SK-N-MC (cell line): ENCODE data around the gene C3orf22.

Source experiments
- DNase-seq: peaks from one replicate; pipeline ENCODE4 v3.0.0-alpha.2; 2011; ENCODE audit warnings: low read depth, low spot score
- H3K27ac ChIP-seq: fragments of 200-600 bp; sonication (generic); 2 replicates; pipeline ENCODE4 v1.5.1; 2016; ENCODE audit warnings: mixed run types
- H3K36me3 ChIP-seq: fragments of 200-600 bp; sonication (generic); 2 replicates; pipeline ENCODE4 v1.6.1; 2017; ENCODE audit warnings: antibody characterized with exemption, low read length, mixed read lengths; ENCODE audit not compliant: insufficient read depth
- H3K4me3 ChIP-seq: fragments of 200-600 bp; sonication (generic); 2 replicates; pipeline ENCODE4 v1.5.1; 2016
- H3K9ac ChIP-seq: fragments of 200-600 bp; sonication (generic); 2 replicates; pipeline ENCODE4 v1.8.0; 2017; ENCODE audit warnings: mixed run types, mixed read lengths; ENCODE audit not compliant: insufficient read length
- H3K9me3 ChIP-seq: fragments of 200-600 bp; sonication (generic); 2 replicates; pipeline ENCODE4 v1.6.1; 2017; ENCODE audit warnings: low read depth, mild to moderate bottlenecking, antibody characterized with exemption, low read length, moderate library complexity, mixed read lengths
- EZH2 ChIP-seq: fragments of 200-600 bp; sonication (generic); IDR thresholded peaks from one replicate; pipeline ENCODE4 v1.6.1; 2017; ENCODE audit warnings: antibody characterized with exemption
- FOXP2 ChIP-seq: optimal IDR thresholded peaks from 2 replicates; pipeline ENCODE3; 2011; ENCODE audit warnings: mild to moderate bottlenecking, moderate library complexity; ENCODE audit not compliant: insufficient read depth; ENCODE audit errors: extremely low read length, control extremely low read depth
- POLR2AphosphoS5 ChIP-seq: IDR thresholded peaks from 2 replicates; pipeline ENCODE4 v1.6.1; 2012; ENCODE audit warnings: mild to moderate bottlenecking, low read depth, low read length, borderline replicate concordance

Gene C3orf22

GRCh38 chr3:126548556-126549466, 9.9 kb downstream of the C3orf22 start:
- no peaks in the 10 kb centered on the region for H3K9me3 ChIP-seq
- H3K27ac ChIP-seq: no peak overlapping the region
- TF ChIP-seq EZH2: no peak
- no peaks in the 10 kb centered on the region for H3K36me3 ChIP-seq
- no peak overlapping the region for H3K4me3 ChIP-seq
- H3K9ac ChIP-seq: no peak overlapping the region
- DNase-seq: no peak

- Histone ChIP-seq H3K9me3 (no peaks in the 10 kb centered on the region), H3K27ac (no peak overlapping the region), H3K9ac (no peak overlapping the region), H3K36me3 (no peaks in the 10 kb centered on the region), H3K4me3 (no peak overlapping the region)
- TF ChIP-seq EZH2: no peak
- TF ChIP-seq FOXP2: no peak
- no peak for TF ChIP-seq POLR2AphosphoS5
- no peak for DNase-seq
Measured at GRCh38 chr3:126547721-126548120, 11.0 kb downstream of the C3orf22 start.

DNA sequence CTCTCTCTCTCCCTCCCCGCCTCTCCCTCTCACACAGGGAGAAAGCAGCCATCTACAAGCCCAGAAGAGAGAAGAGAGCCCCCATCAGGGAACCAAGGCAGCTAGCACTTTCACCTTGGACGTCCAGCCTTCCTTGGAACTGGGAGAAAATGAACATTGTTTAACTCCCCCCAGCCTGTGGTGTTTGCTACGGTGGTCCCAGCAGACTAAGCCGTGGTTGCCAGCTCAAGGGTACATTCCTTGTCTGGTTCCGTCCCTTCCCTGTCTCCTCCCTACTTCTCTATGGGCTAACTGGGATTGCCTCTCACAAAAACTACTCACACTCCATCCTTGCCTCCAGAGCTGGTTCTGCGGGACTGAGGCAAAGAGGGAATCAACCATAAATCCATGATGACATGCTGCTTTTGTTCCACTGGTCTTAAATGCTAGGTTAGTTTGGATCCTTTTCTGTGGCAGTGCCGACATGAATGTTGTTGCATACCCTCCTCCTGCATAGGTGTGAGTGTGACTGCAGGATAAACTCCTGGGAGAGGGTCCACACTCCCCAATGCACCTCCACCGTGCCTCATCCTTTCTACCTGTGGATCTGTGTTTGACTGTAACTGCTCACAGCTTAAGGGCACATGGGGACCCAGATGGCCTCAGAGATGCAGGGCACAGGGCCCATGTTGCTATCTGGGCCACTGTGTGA, 12.0 kb downstream of the C3orf22 start:
- H3K4me3 ChIP-seq: no peak overlapping the region
- no peak for TF ChIP-seq FOXP2
- no peak for TF ChIP-seq POLR2AphosphoS5
- no peak for TF ChIP-seq EZH2

DNA sequence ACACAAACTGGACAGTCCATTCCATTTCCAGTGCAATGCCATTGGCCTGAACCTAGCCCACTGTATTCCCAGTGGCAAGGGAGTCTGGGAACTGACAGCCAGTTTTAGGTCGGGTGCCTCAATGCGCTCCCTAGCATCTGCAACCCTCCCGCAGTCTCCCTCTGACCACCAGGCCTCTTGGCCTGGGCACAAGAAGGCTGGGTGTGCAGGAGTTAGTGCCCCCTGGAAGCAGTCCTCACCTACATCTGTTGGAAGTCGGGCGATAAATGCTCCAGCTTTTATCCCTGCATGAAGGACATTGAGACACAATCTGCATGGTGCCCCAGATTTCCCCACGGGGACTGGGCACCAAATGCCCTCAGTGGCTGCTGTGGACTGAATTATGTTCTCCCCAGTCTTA, 12.7 kb downstream of the C3orf22 start:
- H3K9me3 ChIP-seq: no peaks in the 10 kb centered on the region
- DNase-seq: no peak
- no peak overlapping the region for H3K27ac ChIP-seq
- no peaks in the 10 kb centered on the region for H3K36me3 ChIP-seq
- TF ChIP-seq FOXP2 (no peak), EZH2 (no peak), POLR2AphosphoS5 (no peak)
- H3K4me3 ChIP-seq: no peak overlapping the region
- no peak overlapping the region for H3K9ac ChIP-seq

More for the DNA sequence above, 12.0 kb downstream of the C3orf22 start:
- no peaks in the 10 kb centered on the region for H3K9me3 ChIP-seq
- no peak for DNase-seq
- H3K9ac ChIP-seq: no peak overlapping the region
- no peaks in the 10 kb centered on the region for H3K36me3 ChIP-seq
- no peak overlapping the region for H3K27ac ChIP-seq

- Histone ChIP-seq H3K9me3 (no peaks in the 10 kb centered on the region), H3K9ac (no peak overlapping the region), H3K4me3 (no peak overlapping the region), H3K36me3 (no peaks in the 10 kb centered on the region), H3K27ac (no peak overlapping the region)
- DNase-seq: no peak
- TF ChIP-seq EZH2 (no peak), POLR2AphosphoS5 (no peak), FOXP2 (no peak)
Measured at GRCh38 chr3:126545544-126545943, 13.2 kb downstream of the C3orf22 start.

DNA sequence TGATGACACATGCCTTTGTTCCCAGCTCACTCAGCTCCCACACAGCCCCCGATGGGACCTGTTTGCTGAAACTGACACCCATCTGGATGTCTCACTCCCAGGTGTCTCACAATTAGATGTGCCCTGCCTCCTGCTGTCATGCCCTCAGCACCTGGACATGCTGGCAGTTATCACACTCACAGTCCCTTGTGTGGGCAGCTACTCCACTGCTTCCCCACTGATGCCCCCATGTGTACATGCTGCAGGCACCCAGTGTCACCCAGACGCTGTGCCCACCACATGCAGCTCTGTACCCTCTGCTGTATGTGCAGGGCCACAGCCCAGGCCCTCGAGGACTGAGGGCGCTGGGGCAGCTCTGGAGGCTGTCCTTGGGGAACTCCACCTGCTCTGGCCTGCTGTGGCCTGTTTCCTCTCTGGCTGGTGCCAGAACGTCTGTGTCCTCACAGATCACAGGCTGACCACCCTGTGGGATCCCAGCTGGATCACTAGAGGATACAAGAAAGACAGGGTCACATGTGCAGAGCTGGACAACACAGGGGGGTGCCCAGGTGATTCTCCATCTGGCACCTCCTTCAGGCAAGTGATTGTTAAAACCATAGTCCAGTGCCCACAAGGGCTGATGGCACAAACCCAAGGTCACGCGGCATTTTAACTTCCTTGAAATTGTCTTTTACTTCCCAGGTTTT, 14.0 kb downstream of the C3orf22 start:
- TF ChIP-seq POLR2AphosphoS5 (no peak), FOXP2 (no peak), EZH2 (no peak)
- Histone ChIP-seq H3K9ac (no peak overlapping the region), H3K9me3 (no peaks in the 10 kb centered on the region), H3K27ac (no peak overlapping the region), H3K4me3 (no peak overlapping the region), H3K36me3 (no peaks in the 10 kb centered on the region)
- DNase-seq: no peak

DNA sequence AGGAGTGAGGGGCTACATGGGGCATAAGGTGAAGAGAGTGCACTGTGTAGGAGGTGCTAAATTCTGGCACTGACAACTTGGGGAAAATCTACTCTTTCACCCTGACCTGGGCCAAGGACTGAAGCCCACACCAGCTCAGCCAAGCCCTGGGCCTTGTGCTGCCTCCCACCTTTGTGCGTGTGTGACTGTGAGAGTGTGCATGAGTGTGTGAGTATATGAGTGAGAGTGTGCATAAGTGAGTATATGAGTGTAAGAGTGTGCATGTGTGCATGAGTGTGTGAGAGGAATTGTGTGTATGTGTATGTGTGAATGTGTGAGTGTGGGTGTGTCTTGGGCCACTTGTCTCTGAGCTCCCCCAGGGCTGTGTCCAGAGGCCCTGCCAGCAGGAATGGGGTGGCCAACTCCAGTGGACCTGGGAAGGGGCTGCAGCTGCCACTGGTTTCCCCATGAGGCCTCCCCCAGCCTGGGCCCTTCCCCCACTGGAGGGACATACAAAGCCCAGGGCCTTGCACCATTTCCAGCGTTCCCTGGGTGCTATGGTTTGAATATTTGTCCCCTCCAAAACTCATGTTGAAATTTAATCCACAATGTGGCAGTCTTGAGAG, 15.2 kb downstream of the C3orf22 start:
- DNase-seq: no peak
- no peak overlapping the region for H3K9ac ChIP-seq
- H3K4me3 ChIP-seq: no peak overlapping the region
- H3K9me3 ChIP-seq: no peaks in the 10 kb centered on the region
- H3K36me3 ChIP-seq: no peaks in the 10 kb centered on the region
- TF ChIP-seq FOXP2 (no peak), POLR2AphosphoS5 (no peak), EZH2 (no peak)
- H3K27ac ChIP-seq: no peak overlapping the region
